K562 (cell line): ENCODE data around the gene ZNF169. TPM values are rescaled to one million over a fixed set of nuclear protein-coding genes. Genes with fewer than 3 reads are reported as not detected.
A peak's percentile ranks its signal among the peaks of the same experiment; 100 is the strongest.

ENCODE experiments used
- ARNT ChIP-seq, 2 experiments: fragments of 450-650 bp; IDR thresholded peaks; 2 replicates each; pipeline ENCODE4 v1.6.1; 2016; ENCODE audit warnings: mild to moderate bottlenecking in 1 of 2
- CREM ChIP-seq: IDR thresholded peaks from 2 replicates; pipeline ENCODE4 v1.6.1; 2014; ENCODE audit warnings: antibody characterized with exemption, low read depth
- DNMT1 ChIP-seq: fragments of 450-650 bp; IDR thresholded peaks from 2 replicates; pipeline ENCODE4 v1.6.1; 2016; ENCODE audit warnings: antibody characterized with exemption, mild to moderate bottlenecking
- EGR1 ChIP-seq: fragments of 450-650 bp; conservative IDR thresholded peaks from 2 replicates; pipeline ENCODE4 v1.6.1; 2017; ENCODE audit warnings: mild to moderate bottlenecking
- FIP1L1 ChIP-seq: fragments of 200-400 bp; formaldehyde crosslinking; IDR thresholded peaks from 2 replicates; pipeline ENCODE4 v1.6.1; 2018; ENCODE audit warnings: mild to moderate bottlenecking, low read depth, low read length; ENCODE audit not compliant: poor library complexity, severe bottlenecking
- FOSL1 ChIP-seq: fragments of 200-800 bp; sonication (Bioruptor generic); conservative IDR thresholded peaks from 2 replicates; pipeline ENCODE4 v1.6.1; 2016; ENCODE audit warnings: missing genetic modification characterization, missing compliant biosample characterization
- FOXK1 ChIP-seq: sonication (generic); formaldehyde crosslinking; IDR thresholded peaks from 2 replicates; pipeline ENCODE4 v1.8.0; 2022; ENCODE audit warnings: missing genetic modification reagents, mild to moderate bottlenecking, borderline replicate concordance
- HDAC2 ChIP-seq: fragments of 450-650 bp; IDR thresholded peaks from 2 replicates; pipeline ENCODE4 v1.6.1; 2016; ENCODE audit warnings: mild to moderate bottlenecking
- HDAC8 ChIP-seq: fragments of 450-650 bp; IDR thresholded peaks from 2 replicates; pipeline ENCODE4 v1.6.1; 2016; ENCODE audit warnings: mild to moderate bottlenecking, missing genetic modification characterization, moderate library complexity, missing compliant biosample characterization
- HMGN3 ChIP-seq: IDR thresholded peaks from 2 replicates; pipeline ENCODE4 v1.6.1; 2011; ENCODE audit warnings: borderline replicate concordance, low read depth, mild to moderate bottlenecking, mixed read lengths, low read length; ENCODE audit not compliant: insufficient read length; ENCODE audit errors: extremely low read depth
- MLX ChIP-seq, 2 experiments: fragments of 450-650 bp in 1 of 2; sonication (generic) in 1 of 2; formaldehyde crosslinking; conservative IDR thresholded peaks; 2 replicates each; pipeline versions ENCODE4 v1.4.0 to v1.8.1; 2020 to 2022; ENCODE audit warnings: mild to moderate bottlenecking in 1 of 2, missing genetic modification reagents in 1 of 2
- NKRF ChIP-seq: fragments of 450-650 bp; IDR thresholded peaks from 2 replicates; pipeline ENCODE4 v1.6.1; 2016; ENCODE audit warnings: borderline replicate concordance
- PML ChIP-seq: IDR thresholded peaks from 2 replicates; pipeline ENCODE4 v1.6.1; 2012; ENCODE audit warnings: low read length, inconsistent platforms
- POLR2G ChIP-seq: fragments of 200-400 bp; formaldehyde crosslinking; IDR thresholded peaks from 2 replicates; pipeline ENCODE4 v1.6.1; 2017; ENCODE audit warnings: low read depth, mild to moderate bottlenecking, antibody characterized with exemption, low read length, moderate library complexity
- RBFOX2 ChIP-seq: fragments of 200-400 bp; formaldehyde crosslinking; IDR thresholded peaks from 2 replicates; pipeline ENCODE4 v1.6.1; 2017; ENCODE audit warnings: low read depth, mild to moderate bottlenecking, low read length, moderate library complexity
- RCOR1 ChIP-seq, 2 experiments: IDR thresholded peaks; 2 replicates each; pipeline ENCODE4 v1.6.1; 2012; ENCODE audit warnings: low read depth in 2 of 2, low read length in 2 of 2, borderline replicate concordance in 1 of 2, improper control_type of control experiment in 1 of 2
- RNF2 ChIP-seq: sonication (generic); IDR thresholded peaks from 2 replicates; pipeline ENCODE4 v1.6.1; 2016
- SAP30 ChIP-seq: fragments of 200-600 bp; sonication (generic); IDR thresholded peaks from 2 replicates; pipeline ENCODE4 v1.6.1; 2012; ENCODE audit warnings: borderline replicate concordance, low read depth, mild to moderate bottlenecking, moderate library complexity, low read length, control low read depth, inconsistent platforms; ENCODE audit not compliant: insufficient read depth, poor library complexity, severe bottlenecking
- TARDBP ChIP-seq: fragments of 450-650 bp; IDR thresholded peaks from 2 replicates; pipeline ENCODE4 v1.6.1; 2016
- TBL1XR1 ChIP-seq, 2 experiments: IDR thresholded peaks; 2 replicates each; pipeline ENCODE4 v1.6.1; 2012; ENCODE audit warnings: improper control_type of control experiment in 2 of 2, low read length in 2 of 2, mild to moderate bottlenecking in 1 of 2
- TBP ChIP-seq: optimal IDR thresholded peaks from 2 replicates; pipeline ENCODE3; 2011; ENCODE audit warnings: low read depth, low read length, improper control_type of control experiment
- THRA ChIP-seq: fragments of 450-650 bp; IDR thresholded peaks from 2 replicates; pipeline ENCODE4 v1.6.1; 2017; ENCODE audit warnings: mild to moderate bottlenecking, moderate library complexity
- YBX1 ChIP-seq: fragments of 450-650 bp; IDR thresholded peaks from 2 replicates; pipeline ENCODE4 v1.7.1; 2016; ENCODE audit warnings: mild to moderate bottlenecking
- ZFP1 ChIP-seq: fragments of 450-650 bp; formaldehyde crosslinking; IDR thresholded peaks from 2 replicates; pipeline ENCODE4 v1.4.0; 2020; ENCODE audit warnings: mild to moderate bottlenecking, mixed read lengths
- ZNF253 ChIP-seq: fragments of 250-450 bp; sonication (Bioruptor Pico); conservative IDR thresholded peaks from 2 replicates; pipeline ENCODE4 v1.6.1; 2021; ENCODE audit warnings: mild to moderate bottlenecking
- ZNF316 ChIP-seq: fragments of 450-650 bp; IDR thresholded peaks from 2 replicates; pipeline ENCODE4 v1.6.1; 2016
- polyA plus RNA-seq, 8 experiments: library from polyadenylated mRNA; depleted of rRNA in 4 of 8; stranded (reverse) in 5 of 8; unstranded in 3 of 8; fragments of >200 nt; fragmentation: Nextera tagmentation in 2 of 8; fragmentation: Illumina TruSeq in 1 of 8; extraction: Ambion mirVana in 2 of 8; extraction: Trizol in 1 of 8; gene quantifications; 2 replicates each; pipeline versions ENCODE4 v1.2.1 to v1.2.3, GENCODE V29; 2011 to 2014; ENCODE audit warnings: inconsistent platforms in 1 of 8, missing spikeins in 1 of 8
- total RNA-seq, 7 experiments: library from RNA; depleted of rRNA in 6 of 7; stranded (reverse); fragments of >200 nt in 6 of 7; fragmentation: Illumina TruSeq in 2 of 7; extraction: Trizol in 2 of 7; gene quantifications; 2 replicates each; pipeline versions ENCODE4 v1.2.1 to v1.2.3, GENCODE V29; 2011 to 2021; ENCODE audit warnings: low replicate concordance in 1 of 7

The ZNF169 gene
- total and polyA plus RNA-seq, 9 of the 15 experiments (the other 6 are each of a cell fraction or from before 2014, with no cell fraction given), result 2.0 to 16.2 (median 5.6) TPM

- TF ChIP-seq RNF2 (peak; percentile 28; the same call in 1 of the 2 replicates), CREM (peak; percentile 91), POLR2G (peak; percentile 90), HDAC2 (no peak), RCOR1 (IDR thresholded peaks at IDR 0.05; ENCODE audit: borderline replicate concordance in 1 of 2, low read depth in 2 of 2, low read length in 2 of 2) (peak in 1 of 2 experiments; percentile 70; a peak in 1 of 4 replicates), EGR1 (peak; percentile 30; the same call in 1 of the 2 replicates), THRA (no peak), FOSL1 (peak; percentile 13; the same call in 1 of the 2 replicates), TARDBP (peak; percentile 65; the same call in 1 of the 2 replicates), PML (peak; percentile 45; the same call in 1 of the 2 replicates), HMGN3 (peak; percentile 15), MLX (CRISPR knock-in tag; conservative IDR thresholded peaks at IDR 0.05) (no peak), FIP1L1 (peak; percentile 21), FOXK1 (CRISPR knock-in tag) (peak; percentile 82; the same call in 1 of the 2 replicates), YBX1 (no peak), HDAC8 (tag) (no peak), TBL1XR1 (IDR thresholded peaks at IDR 0.05; ENCODE audit: low read length in 2 of 2) (no peak), RBFOX2 (peak; percentile 94), TBP (peak; percentile 94), ZFP1 (no peak), ARNT (IDR thresholded peaks at IDR 0.05) (no peak), NKRF (peak; percentile 49; the same call in 1 of the 2 replicates), ZNF253 (no peak), DNMT1 (no peak), ZNF316 (no peak), SAP30 (peak; percentile 35)
Measured at GRCh38 chr9:94259077-94259862, at the start of gene ZNF169 (continued).
